Measurements from ENCODE around the gene WFDC1.

Gene WFDC1

GRCh38 chr16:84294531-84295142 is at the start of gene WFDC1:
TSS of gene WFDC1 (plus strand) at chr16:84294878. CDS start at chr16:84294972, 94 bp downstream.
- DNase-seq: no peak

- no peak for DNase-seq
Measured at GRCh38 chr16:84245956-84246678, 48.6 kb upstream of the WFDC1 start.

- DNase-seq: no peak
Measured at GRCh38 chr16:84246679-84247077, 48.0 kb upstream of the WFDC1 start.

GRCh38 chr16:84247331-84247730 is 47.3 kb upstream of the WFDC1 start:
- DNase-seq: no peak

GRCh38 chr16:84247844-84248243 is 46.8 kb upstream of the WFDC1 start:
- DNase-seq: no peak

- DNase-seq: no peak
Measured at GRCh38 chr16:84252184-84252583, 42.5 kb upstream of the WFDC1 start.

- DNase-seq: no peak
Measured at GRCh38 chr16:84253173-84253572, 41.5 kb upstream of the WFDC1 start.

GRCh38 chr16:84254062-84254461 is 40.6 kb upstream of the WFDC1 start:
- DNase-seq: no peak

- DNase-seq: no peak
Measured at GRCh38 chr16:84255050-84255810, 39.4 kb upstream of the WFDC1 start.

GRCh38 chr16:84258266-84258665 is 36.4 kb upstream of the WFDC1 start:
- DNase-seq: no peak

- DNase-seq: no peak
Measured at GRCh38 chr16:84259691-84260090, 35.0 kb upstream of the WFDC1 start.

GRCh38 chr16:84260766-84261554 is 33.7 kb upstream of the WFDC1 start:
- no peak for DNase-seq

- DNase-seq: no peak
Measured at GRCh38 chr16:84262031-84262430, 32.6 kb upstream of the WFDC1 start.

GRCh38 chr16:84262939-84263338 is 31.7 kb upstream of the WFDC1 start:
- DNase-seq: no peak

GRCh38 chr16:84266451-84266850 is 28.2 kb upstream of the WFDC1 start:
- no peak for DNase-seq

GRCh38 chr16:84267380-84267779 is 27.3 kb upstream of the WFDC1 start:
- DNase-seq: no peak

- DNase-seq: no peak
Measured at GRCh38 chr16:84268291-84269040, 26.2 kb upstream of the WFDC1 start.

GRCh38 chr16:84270071-84270470 is 24.6 kb upstream of the WFDC1 start:
- DNase-seq: no peak

- no peak for DNase-seq
Measured at GRCh38 chr16:84270531-84270930, 24.1 kb upstream of the WFDC1 start.

GRCh38 chr16:84271037-84271436 is 23.6 kb upstream of the WFDC1 start:
- no peak for DNase-seq

GRCh38 chr16:84271866-84272265 is 22.8 kb upstream of the WFDC1 start:
- DNase-seq: no peak

GRCh38 chr16:84272740-84273320 is 21.8 kb upstream of the WFDC1 start:
- DNase-seq: no peak

All from activated naive CD4-positive, alpha-beta T cell (primary cell).